NT2/D1 (cell line): ENCODE measurements around the gene CTNNAL1.

Experiments used
- SUZ12 ChIP-seq: IDR thresholded peaks from 2 replicates; pipeline ENCODE4 v1.6.1; 2011; ENCODE audit not compliant: insufficient read length, insufficient read depth; ENCODE audit errors: extremely low read depth
- YY1 ChIP-seq: IDR thresholded peaks from 2 replicates; pipeline ENCODE4 v1.6.1; 2011; ENCODE audit not compliant: insufficient read length, insufficient read depth
- ZNF274 ChIP-seq: IDR thresholded peaks from 2 replicates; pipeline ENCODE4 v1.6.1; 2011; ENCODE audit warnings: mild to moderate bottlenecking, low read depth, low read length

GRCh38 chr9:109019420-109019819, 6.1 kb upstream of the CTNNAL1 start:
- TF ChIP-seq SUZ12 = no peak
- no peak for TF ChIP-seq YY1
- no peak for TF ChIP-seq ZNF274
